Activated T-cell treated with anti-CD3 and anti-CD28 coated beads for 1 hour (primary cell): Measurements from ENCODE around the gene SLC25A4.
A peak's percentile ranks its signal among the peaks of the same experiment; 100 is the strongest.
"Not testable (repeated sequence)": the region's sequence is repeated elsewhere in the genome, so short reads cannot be mapped to it uniquely, and the experiment has no call there.

Experiments
- DNase-seq: peaks from one replicate; pipeline ENCODE4 v3.0.0-alpha.2; 2020; ENCODE audit warnings: low read depth

The SLC25A4 gene

DNA sequence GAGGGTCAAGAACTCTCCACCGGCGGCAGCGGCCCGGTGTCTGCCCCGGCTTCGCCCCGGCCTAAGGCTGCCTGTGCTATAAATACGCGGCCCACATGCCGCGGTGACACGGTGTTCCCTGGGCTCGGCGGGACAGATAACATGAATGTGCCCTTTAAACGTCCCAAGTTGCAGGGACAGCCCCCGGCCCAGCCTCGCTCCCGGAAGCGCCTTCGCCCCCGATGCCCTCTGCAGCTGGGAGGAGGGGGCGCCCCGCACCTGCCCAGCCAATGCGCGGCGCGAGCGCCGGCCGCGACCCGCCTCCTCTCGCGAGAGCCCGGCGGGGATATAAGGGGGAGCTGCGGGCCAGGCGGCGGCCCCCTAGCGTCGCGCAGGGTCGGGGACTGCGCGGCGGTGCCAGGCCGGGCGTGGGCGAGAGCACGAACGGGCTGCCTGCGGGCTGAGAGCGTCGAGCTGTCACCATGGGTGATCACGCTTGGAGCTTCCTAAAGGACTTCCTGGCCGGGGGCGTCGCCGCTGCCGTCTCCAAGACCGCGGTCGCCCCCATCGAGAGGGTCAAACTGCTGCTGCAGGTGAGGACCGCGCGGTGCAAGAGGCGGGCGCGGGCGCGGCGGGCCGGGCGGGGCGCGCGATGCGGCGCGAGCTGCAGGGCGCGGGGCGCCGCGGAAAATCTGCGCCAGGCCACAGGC is at the start of gene SLC25A4:
Gene SLC25A4, plus strand, starts transcription at position 355 of the 689 bp plus-strand sequence. Its CDS starts 107 bp downstream, at position 462.
- peak; percentile 79 for DNase-seq

DNA sequence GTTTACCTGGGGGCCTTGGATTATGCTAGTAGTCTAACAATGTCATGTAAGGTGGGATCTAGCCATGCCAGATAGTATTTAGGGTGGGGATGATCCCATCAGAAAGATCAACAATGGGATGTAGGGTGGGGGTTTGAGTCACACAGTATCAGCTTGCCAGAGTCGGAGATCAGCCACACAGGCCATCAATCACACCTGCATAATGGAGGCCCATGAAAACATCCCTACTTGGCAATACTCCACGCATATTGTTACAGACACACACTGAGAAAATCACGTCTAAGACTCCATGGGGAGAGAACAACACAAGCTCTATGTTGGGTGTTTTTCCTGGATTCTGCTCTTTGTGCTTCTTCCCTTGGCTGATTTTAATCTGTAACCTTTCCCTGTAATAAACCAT is 49.5 kb upstream of the SLC25A4 start:
- no peak for DNase-seq

DNA sequence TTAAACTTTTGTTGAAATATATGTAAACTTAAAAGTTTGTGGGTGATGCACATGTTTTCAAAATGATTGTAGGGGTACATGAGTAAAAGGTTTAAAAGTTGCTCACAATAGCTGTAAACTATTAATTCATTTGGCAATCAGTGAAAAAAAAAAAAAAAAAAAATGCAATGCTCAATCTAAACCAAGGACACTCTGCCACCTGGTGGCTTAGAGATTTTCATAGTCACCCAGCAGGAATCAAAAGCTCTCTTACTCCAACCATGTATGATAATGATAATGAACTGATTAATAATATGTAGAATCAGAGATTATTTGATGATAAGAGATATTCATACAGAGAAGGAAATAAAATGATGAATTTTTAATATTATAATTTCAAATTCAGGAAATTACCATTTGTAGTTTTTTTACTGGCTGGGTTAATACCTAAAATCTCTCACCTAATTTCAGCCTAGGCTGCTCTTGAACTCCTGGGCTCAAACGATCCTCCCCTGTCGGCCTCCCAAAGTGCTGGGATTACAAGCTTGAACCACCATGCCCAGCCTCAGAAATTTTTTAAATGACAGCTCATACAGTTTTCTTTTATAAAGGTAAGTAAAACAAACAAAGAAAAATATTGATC is 46.9 kb upstream of the SLC25A4 start:
- DNase-seq = no peak

DNA sequence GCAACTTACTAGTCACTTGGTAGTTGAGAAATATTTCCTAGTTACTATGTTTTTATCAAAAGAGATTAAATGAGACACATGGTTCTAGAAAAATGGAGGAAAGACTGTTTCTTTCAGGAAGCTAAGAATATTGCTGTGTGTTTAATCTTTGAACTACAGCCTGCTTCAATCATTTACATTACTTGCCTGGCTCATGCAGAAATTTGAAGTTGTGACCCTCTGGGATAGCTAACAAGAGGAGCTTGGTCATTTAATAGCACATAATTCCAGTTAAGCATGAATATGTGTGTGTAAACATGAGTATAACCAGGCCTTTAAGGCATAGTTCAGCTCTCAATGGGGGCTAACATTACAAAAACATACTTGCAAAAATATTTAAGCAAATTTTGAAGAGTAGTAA is 44.6 kb upstream of the SLC25A4 start:
- no peak for DNase-seq

DNA sequence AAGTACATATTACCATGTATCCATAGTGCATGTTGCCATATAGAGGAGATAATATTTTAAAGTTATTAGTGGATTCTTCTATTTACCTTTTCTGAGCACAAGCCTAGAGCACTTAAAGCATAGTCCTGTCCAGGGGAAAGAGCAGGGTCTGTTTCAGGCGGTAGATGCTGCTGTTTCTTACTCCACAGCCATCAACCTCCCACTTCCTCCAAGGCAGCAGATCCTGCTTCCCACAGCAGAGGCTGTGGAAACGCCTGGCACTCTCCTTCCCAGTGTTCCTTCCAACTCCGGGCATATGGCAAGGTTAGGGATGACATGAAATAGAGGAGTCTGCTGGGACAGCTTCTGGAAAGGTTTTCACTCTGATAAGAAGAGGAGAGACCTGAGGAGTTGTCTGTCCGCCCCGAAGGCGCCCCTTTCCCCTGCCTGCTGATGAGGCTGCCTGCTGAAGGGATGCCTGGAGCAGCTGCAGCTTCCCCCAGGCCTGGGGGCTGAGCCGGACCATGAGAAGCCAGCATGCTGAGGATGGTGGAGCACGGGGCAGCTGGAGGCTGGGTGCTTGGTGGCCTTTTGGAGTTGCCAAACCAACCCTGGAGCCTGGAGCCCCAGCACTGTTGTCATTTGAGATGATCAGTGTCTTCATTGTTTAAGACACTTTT is 43.9 kb upstream of the SLC25A4 start:
- DNase-seq = no peak

DNA sequence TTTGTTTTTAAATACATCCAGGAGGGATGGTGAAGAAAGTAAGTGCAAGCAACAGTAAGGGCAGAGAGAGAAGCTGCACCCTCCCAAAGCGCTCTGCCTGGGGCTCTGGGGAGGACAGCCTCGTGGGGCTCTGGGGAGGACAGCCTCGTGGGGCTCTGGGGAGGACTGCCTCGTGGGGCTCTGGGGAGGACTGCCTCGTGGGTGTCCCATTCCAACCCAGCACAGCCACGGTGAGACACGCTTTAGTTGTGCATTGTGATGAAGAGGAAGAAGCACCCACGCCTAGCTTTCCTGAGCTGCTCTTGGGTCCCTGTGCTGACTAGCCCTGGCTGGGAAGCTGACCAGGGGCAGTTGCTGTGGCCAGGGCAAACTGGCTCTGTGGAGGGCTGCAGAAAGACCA is 43.1 kb upstream of the SLC25A4 start:
- no peak for DNase-seq

DNA sequence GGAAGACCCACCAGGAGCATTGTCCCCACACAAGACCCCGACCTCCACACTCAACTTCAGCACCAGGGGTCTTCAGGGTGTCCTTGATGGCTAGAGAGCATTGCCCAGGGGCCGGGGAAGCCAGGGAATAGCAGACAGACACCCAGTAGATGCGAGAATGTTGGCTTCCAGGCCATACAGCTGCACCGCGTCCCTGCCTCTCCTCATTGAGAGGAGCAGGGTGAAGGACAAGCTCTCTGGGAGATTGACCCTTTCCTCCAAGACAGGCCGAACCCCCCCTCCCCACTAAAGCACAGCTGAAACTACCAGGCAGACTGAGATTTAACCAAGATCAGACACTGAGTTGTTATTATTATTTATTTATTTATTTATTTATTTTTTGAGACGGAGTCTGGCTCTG is 42.6 kb upstream of the SLC25A4 start:
- DNase-seq = no peak

DNA sequence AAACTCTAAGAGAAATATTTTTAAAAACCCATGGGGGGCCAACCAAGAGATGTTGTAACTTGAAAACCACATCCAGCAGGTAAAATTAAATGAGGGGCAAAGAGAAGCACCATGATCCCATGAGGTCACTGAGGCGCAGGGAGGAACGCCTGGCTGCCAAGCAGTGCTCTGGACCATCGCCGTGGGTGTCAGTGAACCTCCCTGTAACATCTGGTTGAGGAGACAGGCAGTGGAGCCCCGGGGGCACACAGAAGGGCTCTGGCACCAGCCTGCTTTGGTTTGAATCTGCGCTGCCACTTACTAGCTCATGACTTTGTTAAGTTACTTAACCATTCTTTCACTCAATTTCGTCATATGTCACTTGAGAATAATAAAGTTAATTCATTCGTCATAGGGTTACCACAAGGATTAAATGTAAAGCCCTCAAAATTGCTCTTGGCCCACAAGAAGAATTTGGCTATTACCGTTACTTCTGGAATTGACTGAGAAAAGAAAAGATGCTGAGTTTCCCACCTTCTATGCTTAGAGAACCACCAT is 41.6 kb upstream of the SLC25A4 start:
- no peak for DNase-seq

DNA sequence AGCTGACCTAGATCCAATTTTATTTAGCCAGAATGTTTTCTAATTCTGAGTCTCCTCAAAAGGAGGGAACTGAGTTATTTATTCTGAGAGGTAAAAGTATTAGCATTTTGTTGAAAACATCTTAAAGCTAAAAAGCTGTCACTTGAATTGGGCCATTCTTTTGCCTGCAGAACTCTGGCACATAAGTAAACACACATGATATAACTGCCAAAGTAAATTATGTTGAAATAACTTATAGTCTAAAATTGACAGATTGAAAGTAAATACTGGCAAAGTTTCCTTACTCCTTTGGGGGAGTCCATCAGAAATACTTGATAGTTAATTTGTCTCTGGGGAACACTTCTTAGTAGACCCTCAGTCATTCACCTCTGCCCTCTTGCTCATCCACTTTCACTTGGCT is 38.3 kb upstream of the SLC25A4 start:
- DNase-seq = no peak

DNA sequence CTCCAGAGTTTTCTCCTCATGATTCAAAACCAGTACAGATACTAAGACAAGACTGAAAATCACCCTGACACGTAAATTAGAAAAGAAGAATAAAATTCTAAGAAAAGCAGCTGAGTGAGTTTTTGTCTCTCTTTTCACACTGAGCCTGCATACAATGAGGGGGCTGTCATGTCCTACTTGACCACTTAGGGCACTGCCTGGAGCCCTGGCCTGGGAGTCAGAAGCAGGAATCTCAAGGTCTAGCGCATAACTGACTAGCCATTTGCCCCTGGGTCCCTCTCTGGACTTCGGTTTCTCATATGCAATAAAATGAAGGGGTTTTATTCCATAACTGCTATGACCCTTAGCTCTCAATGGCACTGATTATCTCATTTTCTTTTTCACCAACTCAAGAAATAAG is 36.7 kb upstream of the SLC25A4 start:
- no peak for DNase-seq

DNA sequence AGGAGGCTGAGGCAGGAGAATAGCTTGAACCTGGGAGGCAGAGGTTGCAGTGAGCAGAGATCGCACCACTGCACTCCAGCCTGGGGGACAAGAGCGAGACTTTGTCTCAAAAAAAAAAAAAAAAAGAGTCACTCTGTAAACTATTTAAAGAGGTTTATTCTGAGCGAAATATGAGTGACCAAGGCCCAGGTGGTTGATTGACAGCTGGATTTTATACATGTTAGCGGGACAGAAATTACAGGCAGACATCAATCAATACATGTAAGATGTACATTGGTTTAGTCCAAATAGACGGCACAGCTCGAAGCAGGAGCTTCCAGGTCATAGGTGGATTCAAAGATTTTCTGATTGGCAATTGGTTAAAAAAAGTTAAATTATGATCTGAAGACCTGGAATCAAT is 35.5 kb upstream of the SLC25A4 start:
- DNase-seq = not testable (repeated sequence)

DNA sequence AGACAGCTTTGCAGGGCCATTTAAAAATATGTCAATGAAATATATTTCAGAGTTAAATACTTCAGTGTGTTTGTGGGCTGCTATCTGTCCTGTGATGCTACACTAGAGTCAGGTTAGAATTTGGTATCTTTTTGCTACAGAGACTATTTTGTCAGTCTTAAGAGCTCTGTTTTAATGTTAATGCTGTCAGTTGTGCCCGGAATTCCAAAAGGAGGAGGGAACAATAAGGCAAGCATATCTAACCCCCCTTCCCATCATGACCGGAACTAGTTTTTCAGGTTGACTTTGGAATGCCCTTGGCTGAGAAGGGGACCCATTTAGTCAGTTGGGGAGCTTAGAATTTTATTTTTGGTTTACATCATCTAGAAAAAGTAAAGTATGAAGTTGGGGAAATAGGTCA is 34.9 kb upstream of the SLC25A4 start:
- no peak for DNase-seq

DNA sequence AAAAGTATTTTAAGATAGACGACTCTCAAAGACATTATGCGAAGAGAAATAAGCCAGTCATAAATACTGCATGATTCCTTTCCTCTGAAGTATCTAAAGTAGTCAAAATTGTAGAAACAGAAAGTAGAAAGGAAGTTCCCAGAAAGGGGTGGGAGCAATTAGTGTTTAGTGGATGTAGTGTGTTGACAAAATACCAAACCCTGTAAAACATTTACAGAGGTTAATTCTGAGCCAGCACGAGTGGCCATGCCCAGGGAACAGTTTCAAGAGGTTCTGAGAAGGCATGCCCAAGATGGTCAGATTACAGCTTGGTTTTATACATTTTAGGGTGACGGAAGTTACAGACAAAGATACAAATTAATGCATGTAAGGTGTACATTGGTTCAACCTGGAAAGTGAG is 34.4 kb upstream of the SLC25A4 start:
- DNase-seq = no peak

DNA sequence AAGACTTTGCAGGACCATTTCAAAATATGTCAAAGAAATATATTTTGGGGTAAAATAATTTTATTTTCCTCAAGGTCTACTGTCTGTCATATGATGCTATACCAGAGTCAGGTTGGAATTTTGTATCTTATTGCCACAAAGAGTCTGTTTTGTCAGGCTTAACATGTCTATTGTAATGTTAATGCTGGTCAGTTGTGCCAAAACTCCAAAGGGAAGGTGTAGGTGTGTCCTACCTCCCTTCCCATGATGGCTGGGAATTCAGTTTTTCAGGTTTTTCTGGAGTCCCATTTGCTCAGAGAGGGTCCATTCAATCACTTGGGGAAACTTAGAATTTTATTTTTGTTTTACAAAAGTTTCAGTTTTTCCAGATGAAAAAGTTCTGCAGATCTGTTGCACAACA is 33.3 kb upstream of the SLC25A4 start:
- DNase-seq = no peak

DNA sequence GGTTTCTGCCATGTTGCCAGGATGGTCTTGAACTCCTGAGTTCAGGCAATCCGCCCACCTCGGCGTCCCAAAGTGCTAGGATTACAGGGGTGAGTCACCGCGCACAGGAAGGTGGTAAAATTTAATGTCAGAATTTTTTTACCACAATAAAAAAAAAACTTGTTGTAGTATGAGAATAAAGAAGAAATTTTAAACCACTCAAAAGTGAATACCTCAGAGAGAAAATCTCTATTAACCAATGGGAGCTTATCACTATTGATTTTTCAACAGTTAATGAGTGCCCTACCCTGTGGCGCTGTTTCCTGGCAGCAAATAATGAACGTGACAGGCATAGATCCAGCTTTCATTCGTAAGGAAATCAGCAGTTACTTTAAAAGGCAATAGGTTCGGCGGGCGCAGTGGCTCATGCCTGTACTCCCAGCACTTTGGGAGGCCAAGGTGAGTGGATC is 32.7 kb upstream of the SLC25A4 start:
- no peak for DNase-seq

DNA sequence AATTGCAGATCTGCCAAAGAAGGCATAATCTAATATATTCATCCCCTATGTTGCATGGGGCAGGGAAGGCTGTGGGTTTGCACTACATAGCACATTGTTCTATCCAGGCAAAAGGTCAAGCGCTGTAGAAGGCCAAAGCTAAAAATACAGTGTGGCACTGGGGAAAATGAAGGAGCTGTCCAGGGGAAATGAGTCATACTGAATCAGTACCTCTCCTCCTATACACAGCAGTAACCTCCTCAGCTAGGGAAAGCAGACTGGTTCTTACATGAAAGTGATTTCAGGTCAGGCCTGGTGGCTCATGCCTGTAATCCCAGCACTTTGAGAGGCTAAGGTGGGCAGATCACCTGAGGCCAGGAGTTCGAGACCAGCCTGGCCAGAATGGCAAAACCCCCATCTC is 31.0 kb upstream of the SLC25A4 start:
- no peak for DNase-seq

DNA sequence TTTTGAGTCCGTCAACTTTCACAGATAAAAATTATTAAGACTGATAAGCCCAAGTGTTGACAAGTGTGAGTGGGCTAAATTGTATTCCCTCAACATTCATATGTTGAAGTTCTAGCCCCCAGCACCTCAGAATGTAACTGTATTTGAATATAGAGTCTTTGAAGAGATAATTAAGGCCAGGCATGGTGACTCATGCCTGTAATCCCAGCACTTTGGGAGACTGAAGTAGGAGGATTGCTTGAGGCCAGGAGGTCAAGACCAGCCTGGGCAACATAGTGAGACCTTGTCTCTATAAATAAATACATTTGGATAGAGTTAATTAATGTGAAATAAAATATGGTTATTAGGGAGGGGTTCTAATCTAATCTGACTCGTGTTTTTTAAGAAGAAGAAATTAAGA is 29.7 kb upstream of the SLC25A4 start:
- no peak for DNase-seq

DNA sequence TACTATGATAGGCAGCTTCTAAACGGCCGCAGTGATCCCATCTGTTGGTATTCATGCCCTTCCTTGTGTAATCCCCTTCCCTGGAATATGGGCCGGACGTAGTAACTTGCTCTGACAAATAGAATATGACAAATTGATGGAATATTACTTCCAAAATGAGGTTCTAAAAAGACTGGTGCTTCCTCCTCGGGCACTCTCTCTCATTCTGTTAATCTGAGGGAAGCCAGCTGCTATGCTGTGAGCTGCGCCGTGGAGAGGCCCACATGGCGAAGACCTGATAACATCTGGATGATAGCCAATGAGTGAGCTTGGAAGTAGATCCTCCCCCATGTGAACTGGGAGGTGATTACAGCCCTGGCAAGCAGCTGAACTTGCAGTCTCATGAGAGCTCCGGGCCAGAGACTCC is 27.2 kb upstream of the SLC25A4 start:
- DNase-seq = no peak

DNA sequence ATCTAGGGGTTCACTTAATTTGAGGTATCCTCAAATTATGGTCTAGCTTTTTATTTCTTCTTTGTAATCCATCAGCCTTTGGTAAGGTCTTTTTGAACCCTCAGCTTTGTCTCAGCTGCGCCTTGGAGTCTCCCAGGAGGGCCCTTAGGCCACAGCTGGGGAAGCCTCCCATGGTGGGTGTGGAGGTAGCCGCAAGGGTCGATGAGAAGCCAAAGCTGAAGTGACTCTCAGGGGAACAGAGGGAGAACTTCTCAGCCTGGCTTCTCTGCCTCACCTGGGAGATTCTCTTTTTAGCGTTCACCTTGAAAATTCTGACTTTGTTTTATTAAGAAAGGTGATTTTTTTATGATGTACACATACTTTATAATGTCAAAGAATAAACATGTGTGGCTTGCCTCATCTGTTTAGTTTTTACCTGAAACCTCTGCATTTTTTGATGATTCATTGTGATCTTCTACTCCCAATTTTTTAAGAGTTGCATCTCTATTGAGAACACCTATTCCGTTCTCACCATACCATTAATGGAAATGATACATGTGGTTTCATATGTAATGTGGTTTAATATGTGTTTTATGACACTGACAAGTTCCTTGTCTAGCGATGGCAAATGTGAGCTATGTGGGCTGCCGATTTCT is 25.6 kb upstream of the SLC25A4 start:
- DNase-seq = no peak

DNA sequence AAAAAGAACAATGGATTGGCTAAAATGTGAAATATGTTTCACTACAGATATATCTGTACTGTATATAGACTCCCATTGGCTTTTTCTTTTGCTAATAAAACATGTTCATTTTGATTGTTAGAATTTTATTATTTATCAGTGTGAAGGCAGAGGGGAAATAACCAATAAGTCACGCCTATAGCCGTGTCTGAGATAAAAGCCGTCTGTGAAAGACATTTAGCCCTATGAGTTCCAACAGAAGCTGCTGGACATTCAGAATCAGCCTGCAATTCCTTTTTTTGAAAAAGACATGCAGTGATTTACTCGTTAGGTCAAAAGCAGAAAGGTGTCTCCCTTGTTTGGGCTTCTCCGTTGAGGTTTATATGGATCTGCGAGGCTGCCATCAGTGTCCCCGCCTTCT is 24.2 kb upstream of the SLC25A4 start:
- DNase-seq = no peak

DNA sequence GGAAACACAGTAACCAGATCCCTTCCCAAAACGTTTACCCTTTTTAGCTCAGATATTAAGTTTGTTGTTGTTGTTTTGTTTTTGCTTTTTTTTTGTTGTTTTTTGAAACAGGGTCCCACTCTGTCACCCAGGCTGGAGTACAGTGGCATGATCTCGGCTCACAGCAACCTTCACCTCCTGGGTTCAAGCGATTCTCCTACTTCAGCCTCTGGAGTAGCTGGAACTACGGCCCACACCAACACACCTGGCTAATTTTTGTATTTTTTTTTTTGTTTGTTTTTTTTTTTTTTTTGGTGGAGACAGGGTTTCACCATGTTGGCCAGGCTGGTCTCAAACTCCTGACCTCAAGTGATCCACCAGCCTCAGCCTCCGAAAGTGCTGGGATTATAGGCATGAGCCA is 23.6 kb upstream of the SLC25A4 start:
- not testable (repeated sequence) for DNase-seq

DNA sequence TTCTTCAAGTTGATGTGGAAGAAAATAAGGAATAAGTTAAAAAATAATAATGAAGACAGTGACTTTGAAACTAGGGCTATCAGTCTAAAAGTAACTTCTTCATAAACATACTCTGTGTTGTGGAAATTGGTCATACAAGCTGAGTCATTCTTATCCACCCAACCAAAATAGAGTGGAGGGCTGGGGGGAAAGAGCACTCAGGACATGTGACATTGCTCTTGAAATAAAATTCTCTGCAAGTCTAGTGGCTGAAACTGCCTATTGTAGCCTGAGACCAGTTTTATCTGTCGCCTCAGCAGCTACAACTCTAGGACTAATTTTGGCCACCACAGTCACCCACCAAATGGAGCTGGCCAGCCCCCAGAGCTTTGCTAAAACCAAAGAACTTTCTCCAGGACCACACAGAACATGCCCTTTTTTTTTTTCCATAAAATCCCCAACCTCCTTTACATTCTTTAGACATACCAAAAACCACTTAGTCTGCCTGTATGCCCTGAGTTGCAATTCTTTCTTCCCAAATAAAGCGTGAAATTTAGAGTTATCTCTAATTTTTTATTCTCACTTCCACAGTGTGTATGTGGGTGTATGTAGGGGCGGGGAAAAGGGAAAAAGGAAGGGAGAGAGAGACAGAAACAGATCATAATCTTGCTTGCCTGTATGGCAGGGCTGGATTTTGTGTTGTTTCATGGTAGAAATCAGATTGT is 23.0 kb upstream of the SLC25A4 start:
- no peak for DNase-seq
